Left ventricle myocardium inferior (tissue), 1 donor: ENCODE data around the gene COBL. TPM values are rescaled to one million over a fixed set of nuclear protein-coding genes. Genes with fewer than 3 reads are reported as not detected.

Experiments
- DNase-seq: peaks from one replicate; pipeline ENCODE4 v3.0.0-alpha.2; 2020
- H3K27ac ChIP-seq: fragments of 200-600 bp; replicated peaks from 2 replicates; pipeline ENCODE4 v1.8.0; 2021
- H3K27me3 ChIP-seq: fragments of 200-600 bp; 2 replicates; pipeline ENCODE4 v1.8.0; 2021; ENCODE audit warnings: low read depth
- H3K36me3 ChIP-seq: fragments of 200-600 bp; 2 replicates; pipeline ENCODE4 v1.8.0; 2021
- H3K4me1 ChIP-seq: fragments of 200-600 bp; 2 replicates; pipeline ENCODE4 v1.8.0; 2021
- H3K4me3 ChIP-seq: fragments of 200-600 bp; 2 replicates; pipeline ENCODE4 v1.8.0; 2021; ENCODE audit warnings: mild to moderate bottlenecking, moderate library complexity
- H3K9me3 ChIP-seq: fragments of 200-600 bp; replicated peaks from 2 replicates; pipeline ENCODE4 v1.8.0; 2021
- intact Hi-C: fragments of 100-400 bp; cut with micrococcal nuclease; formaldehyde crosslinking; loops from one replicate; pipeline ENCODE4 v1.11.0; 2022
- total RNA-seq: library from RNA; stranded (reverse); fragmentation: NEBNext Ultra II Directional; extraction: Animal tissue kit (Norgen Biotek cat#: 25700); gene quantifications from one replicate; pipeline ENCODE4 v1.2.1, GENCODE V29; 2021
- TF ChIP-seq, protein P1 (sequence below): fragments of 200-600 bp; IDR thresholded peaks from 2 replicates; pipeline ENCODE4 v1.8.0; 2021; ENCODE audit warnings: antibody characterized with exemption, mild to moderate bottlenecking, borderline replicate concordance
- donor health status: DM: no; HTN: yes; CAD: no; lungs with severe emphysema.

COBL gene
- total RNA-seq, 1 donor from 2014 or later: 77.1 TPM

- no peak overlapping the region for H3K4me3 ChIP-seq
- no peaks in the 10 kb centered on the region for H3K27me3 ChIP-seq
- TF ChIP-seq, protein P1, sequence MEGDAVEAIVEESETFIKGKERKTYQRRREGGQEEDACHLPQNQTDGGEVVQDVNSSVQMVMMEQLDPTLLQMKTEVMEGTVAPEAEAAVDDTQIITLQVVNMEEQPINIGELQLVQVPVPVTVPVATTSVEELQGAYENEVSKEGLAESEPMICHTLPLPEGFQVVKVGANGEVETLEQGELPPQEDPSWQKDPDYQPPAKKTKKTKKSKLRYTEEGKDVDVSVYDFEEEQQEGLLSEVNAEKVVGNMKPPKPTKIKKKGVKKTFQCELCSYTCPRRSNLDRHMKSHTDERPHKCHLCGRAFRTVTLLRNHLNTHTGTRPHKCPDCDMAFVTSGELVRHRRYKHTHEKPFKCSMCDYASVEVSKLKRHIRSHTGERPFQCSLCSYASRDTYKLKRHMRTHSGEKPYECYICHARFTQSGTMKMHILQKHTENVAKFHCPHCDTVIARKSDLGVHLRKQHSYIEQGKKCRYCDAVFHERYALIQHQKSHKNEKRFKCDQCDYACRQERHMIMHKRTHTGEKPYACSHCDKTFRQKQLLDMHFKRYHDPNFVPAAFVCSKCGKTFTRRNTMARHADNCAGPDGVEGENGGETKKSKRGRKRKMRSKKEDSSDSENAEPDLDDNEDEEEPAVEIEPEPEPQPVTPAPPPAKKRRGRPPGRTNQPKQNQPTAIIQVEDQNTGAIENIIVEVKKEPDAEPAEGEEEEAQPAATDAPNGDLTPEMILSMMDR: no peak
- DNase-seq: no peak
- H3K27ac ChIP-seq: no peak overlapping the region
- H3K4me1 ChIP-seq: peaks cover 49% of the 10 kb centered on the region
- intact Hi-C loops: no loop called here
- H3K36me3 ChIP-seq: no peaks in the 10 kb centered on the region
- no peaks in the 10 kb centered on the region for H3K9me3 ChIP-seq
Observed at GRCh38 chr7:51067258-51067657, 249.4 kb downstream of the COBL start.

DNA sequence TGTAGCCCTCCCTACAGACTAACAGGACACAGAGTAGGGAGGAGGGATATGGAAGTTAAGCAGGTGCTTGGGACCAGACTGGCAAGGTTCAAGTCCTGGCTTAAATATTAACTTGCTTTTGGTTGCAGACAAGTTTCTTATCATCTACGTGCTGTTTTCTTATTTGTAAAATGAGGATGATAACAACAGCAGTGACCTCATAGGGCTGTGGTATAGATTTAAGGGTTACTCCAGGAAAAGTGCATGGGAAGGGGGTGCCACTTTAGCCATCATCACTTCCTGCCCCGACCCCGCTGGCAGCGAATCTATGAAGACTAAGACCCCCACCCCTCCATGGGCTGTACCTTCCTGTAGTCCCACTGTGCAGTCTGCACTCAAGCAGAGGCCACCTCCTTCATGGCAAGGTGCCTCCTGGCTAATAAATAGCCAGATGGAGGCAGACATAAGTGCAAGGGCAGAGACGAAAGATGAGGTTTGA is 250.2 kb downstream of the COBL start:
- no peaks in the 10 kb centered on the region for H3K36me3 ChIP-seq
- peaks cover 50% of the 10 kb centered on the region for H3K4me1 ChIP-seq
- H3K9me3 ChIP-seq: no peaks in the 10 kb centered on the region
- no peaks in the 10 kb centered on the region for H3K27me3 ChIP-seq
- H3K27ac ChIP-seq: no peak overlapping the region
- no peak overlapping the region for H3K4me3 ChIP-seq
- intact Hi-C loops: no loop called here
- no peak for DNase-seq
- TF ChIP-seq, protein P1: no peak

- intact Hi-C loops: no loop called here
- Histone ChIP-seq H3K36me3 (no peaks in the 10 kb centered on the region), H3K27ac (no peak overlapping the region), H3K4me3 (no peak overlapping the region), H3K9me3 (no peaks in the 10 kb centered on the region), H3K4me1 (peaks cover 44% of the 10 kb centered on the region), H3K27me3 (no peaks in the 10 kb centered on the region)
- DNase-seq: no peak
- TF ChIP-seq, protein P1: no peak
Observed at GRCh38 chr7:51065766-51066165, 250.8 kb downstream of the COBL start.

GRCh38 chr7:51064688-51065087 is 251.9 kb downstream of the COBL start:
- intact Hi-C loops: no loop called here
- Histone ChIP-seq H3K4me1 (peaks cover 34% of the 10 kb centered on the region), H3K9me3 (no peaks in the 10 kb centered on the region), H3K27ac (no peak overlapping the region), H3K27me3 (no peaks in the 10 kb centered on the region), H3K36me3 (no peaks in the 10 kb centered on the region), H3K4me3 (no peak overlapping the region)
- TF ChIP-seq, protein P1: no peak
- no peak for DNase-seq

- TF ChIP-seq, protein P1: no peak
- no peak overlapping the region for H3K4me3 ChIP-seq
- no peak overlapping the region for H3K27ac ChIP-seq
- H3K4me1 ChIP-seq: peaks cover 11% of the 10 kb centered on the region
- no peaks in the 10 kb centered on the region for H3K9me3 ChIP-seq
- no peak for DNase-seq
- H3K27me3 ChIP-seq: no peaks in the 10 kb centered on the region
- intact Hi-C loops: no loop called here
- H3K36me3 ChIP-seq: no peaks in the 10 kb centered on the region
Observed at GRCh38 chr7:51062222-51062987, 254.2 kb downstream of the COBL start.
